GM18868 (cell line): ENCODE data around the gene RNF212B.

ENCODE experiments used
- ATAC-seq: cut with Tn5 transposase; IDR thresholded peaks from one replicate; pipeline ENCODE4 v1.9.1; 2021; ENCODE audit warnings: mild to moderate bottlenecking, moderate library complexity; ENCODE audit not compliant: unreplicated experiment

RNF212B gene

DNA sequence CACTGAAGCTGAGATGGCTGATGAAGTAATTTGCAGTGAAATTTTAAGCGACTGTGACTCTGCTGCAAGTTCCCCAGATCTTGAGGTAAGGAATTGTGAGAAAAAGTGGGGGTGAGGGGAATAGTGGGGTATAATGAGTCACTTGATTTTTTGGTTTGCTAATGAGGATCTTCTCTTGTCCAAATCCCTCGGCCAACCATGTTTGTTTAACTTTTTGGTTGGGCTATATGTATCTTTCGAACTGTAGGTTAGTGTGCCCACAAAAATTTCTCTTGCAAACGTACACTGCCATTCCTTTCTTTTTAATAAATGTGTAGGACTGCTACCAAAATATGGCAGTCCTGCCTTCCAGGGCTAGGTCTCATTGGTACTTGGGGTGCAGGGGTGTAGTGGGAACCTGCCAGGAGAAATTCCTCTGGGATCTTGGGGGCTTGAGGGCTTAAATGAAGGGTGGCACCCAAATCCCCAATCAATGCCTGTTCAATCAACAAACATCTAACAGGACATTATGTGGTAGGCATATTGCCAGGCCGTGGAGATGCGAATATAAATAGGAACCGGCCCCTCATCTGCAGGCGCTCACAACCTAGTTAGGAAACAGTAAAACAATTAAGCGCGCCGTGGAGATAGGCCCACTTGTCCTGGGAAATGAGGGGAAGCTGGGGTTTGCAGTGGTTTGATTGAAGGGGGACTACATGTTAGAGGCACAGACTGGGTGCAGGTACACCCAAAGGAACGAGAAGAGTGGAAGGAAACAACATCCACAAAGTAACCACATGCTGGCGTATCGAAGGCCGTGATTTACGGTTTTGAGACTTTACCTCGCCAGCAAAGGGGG lies 82.2 kb downstream of the RNF212B start:
- no peak for ATAC-seq

DNA sequence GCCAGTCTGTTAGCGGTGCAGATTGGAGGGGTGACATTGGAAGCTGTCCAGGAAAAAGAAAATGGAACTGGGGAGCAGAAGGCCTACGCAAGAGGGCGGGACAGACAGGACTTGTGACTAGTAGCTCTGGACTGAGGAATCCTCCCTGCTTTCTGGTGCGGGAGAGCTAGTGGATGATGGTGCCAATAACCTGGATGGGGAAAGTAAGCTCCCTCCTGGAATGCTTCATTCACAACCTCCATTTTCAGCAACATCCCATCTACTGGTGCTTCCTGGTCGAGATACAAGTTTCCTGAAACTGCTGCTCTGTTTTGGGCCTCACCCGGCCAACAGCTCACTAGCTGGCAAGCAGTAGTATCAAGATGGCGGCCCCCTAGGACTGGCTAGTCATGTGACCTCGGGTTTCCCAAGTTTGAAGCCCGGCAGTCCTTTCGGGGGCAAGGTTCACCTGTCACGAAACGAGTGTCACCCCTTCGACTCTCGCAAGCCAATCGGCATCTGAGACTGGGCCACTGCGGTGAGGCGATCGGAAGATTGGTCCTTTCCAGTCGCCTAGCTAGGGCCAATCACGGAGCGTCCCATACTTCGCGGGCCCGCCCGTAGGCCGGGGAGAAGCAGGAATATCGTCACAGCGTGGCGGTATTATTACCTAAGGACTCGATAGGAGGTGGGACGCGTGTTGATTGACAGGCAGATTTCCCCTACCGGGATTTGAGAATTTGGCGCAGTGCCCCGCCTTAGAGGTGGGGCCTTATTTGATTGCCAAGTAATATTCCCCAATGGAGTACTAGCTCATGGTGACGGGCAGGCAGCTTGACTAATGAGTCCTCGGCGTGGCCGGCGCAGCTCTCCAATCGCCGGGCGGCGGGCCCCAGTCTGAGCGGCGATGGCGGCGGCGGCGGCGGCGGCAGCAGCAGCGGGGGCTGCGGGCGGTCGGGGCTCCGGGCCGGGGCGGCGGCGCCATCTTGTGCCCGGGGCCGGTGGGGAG lies 83.1 kb downstream of the RNF212B start, which contains the start of gene PABPN1:
TSS of gene PABPN1 (plus strand) at position 874 of the 988 bp plus-strand sequence. CDS start at position 887, 13 bp downstream.
- peak; percentile 89 for ATAC-seq

GRCh38 chr14:23321572-23322547 lies 84.1 kb downstream of the RNF212B start:
- ATAC-seq: peak; percentile 1
